ENCODE data around the gene CDH23.

CDH23 gene

DNA sequence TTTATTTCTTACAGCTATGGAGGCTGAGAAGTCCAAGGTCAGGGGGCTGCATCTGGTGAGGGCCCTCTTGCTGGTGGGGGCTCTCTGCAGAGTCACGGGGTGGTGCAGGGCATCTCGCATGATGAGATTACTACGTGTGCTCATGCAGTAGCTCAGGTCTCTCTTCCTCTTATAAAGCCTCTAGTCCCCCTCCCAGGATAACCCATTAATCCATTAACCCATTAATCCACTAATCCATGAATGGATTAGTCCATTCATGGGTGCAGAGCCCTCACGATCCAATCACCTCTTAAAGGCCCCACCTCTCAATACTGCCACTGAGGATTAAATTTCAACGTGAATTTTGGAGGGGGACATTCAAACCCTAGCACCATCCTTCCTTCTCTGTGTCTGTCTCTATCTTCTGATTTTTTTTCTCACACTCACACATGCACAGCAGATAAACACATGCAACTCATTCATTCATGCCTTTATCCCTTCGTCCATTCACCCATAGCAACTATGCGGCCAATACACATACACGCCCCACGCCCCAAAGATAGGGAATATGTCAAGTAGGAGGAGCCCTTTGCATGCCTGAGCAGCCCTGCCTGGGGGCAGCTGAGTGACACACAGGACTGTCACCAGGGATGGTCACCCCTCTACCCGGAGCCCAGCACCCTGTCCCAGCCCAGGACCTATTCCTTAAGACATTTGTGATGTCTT is 236.3 kb downstream of the CDH23 start:
- no peak for TF ChIP-seq ZNF274 (IDR thresholded peaks at IDR 0.05; ENCODE audit: low read depth, low read length)
- no peak for TF ChIP-seq SUZ12 (IDR thresholded peaks at IDR 0.05; ENCODE audit: extremely low read depth, insufficient read depth, insufficient read length)
- H3K9ac ChIP-seq (ENCODE audit: insufficient read length, low read depth): no peak overlapping the region
- peaks cover 3% of the 10 kb centered on the region for H3K27me3 ChIP-seq (ENCODE audit: insufficient read depth, insufficient read length)
- H3K9me3 ChIP-seq (ENCODE audit: insufficient read depth, low read length): no peaks in the 10 kb centered on the region
- peaks cover 30% of the 10 kb centered on the region for H3K4me1 ChIP-seq (ENCODE audit: insufficient read depth, insufficient read length)
- no peak overlapping the region for H3K4me3 ChIP-seq (ENCODE audit: insufficient read length, low read depth)
- no peak for DNase-seq (ENCODE audit: low read depth, low spot score)
- H3K36me3 ChIP-seq (ENCODE audit: insufficient read depth, insufficient read length, low read length): no peaks in the 10 kb centered on the region

DNA sequence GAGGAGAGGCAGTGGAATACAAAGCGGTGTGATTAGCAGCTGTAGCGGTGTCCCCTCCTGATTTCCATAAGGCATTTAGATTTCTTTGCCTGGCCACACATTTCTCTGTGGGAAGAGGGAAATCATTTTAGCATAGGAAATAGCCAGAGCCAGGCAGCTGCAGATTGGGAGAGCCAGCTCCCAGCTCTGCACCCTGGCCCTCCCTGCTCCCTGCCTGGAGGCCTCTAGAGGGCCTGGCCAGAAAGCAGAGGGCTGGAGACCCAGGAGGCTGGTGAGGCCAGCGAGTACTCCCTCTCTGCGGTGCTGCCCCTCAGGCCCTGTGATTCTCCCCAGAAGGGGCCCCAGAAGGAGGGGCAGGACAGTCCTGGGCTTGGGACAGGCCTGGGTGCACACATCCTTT is 237.2 kb downstream of the CDH23 start:
- Histone ChIP-seq H3K4me3 (ENCODE audit: insufficient read length, low read depth) (no peak overlapping the region), H3K27me3 (ENCODE audit: insufficient read depth, insufficient read length) (peaks cover 3% of the 10 kb centered on the region), H3K9ac (ENCODE audit: insufficient read length, low read depth) (no peak overlapping the region), H3K9me3 (ENCODE audit: insufficient read depth, low read length) (no peaks in the 10 kb centered on the region), H3K36me3 (ENCODE audit: insufficient read depth, insufficient read length, low read length) (no peaks in the 10 kb centered on the region), H3K4me1 (ENCODE audit: insufficient read depth, insufficient read length) (peaks cover 35% of the 10 kb centered on the region)
- DNase-seq (ENCODE audit: low read depth, low spot score): no peak
- TF ChIP-seq YY1 (IDR thresholded peaks at IDR 0.05; ENCODE audit: insufficient read depth, insufficient read length) (no peak), ZNF274 (IDR thresholded peaks at IDR 0.05; ENCODE audit: low read depth, low read length) (no peak), SUZ12 (IDR thresholded peaks at IDR 0.05; ENCODE audit: extremely low read depth, insufficient read depth, insufficient read length) (no peak)

DNA sequence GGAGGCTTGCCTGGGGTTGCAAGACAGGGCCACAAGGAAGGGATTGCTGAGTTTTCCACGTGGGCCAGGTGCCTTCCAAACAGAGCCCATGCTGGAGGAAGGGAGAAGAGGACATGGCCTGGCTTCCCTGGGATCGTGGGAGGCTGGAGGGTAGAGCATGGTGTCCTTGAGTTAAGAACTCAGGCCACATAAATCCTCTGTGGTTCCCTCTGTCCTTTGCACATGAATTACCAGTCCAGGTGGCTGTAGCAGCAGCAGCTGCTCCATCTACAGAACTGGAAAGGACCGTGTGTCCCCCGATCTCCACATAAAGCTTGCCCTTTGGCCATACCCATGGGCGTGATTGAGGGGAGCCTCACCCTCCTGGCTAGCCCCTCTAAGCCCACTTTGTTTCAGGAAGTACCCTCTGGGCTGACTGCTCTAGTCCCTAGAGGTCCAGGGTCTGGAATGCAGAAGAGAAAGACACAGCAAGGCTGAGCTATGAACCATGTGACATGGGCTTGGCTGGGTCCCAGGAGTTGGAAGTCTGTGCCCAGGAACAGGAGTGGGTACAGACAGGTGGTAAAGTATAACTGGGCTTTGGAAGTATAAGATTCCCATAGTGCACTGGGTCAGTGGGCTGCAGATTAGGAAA is 237.9 kb downstream of the CDH23 start:
- DNase-seq (ENCODE audit: low read depth, low spot score): no peak
- Histone ChIP-seq H3K9ac (ENCODE audit: insufficient read length, low read depth) (no peak overlapping the region), H3K9me3 (ENCODE audit: insufficient read depth, low read length) (no peaks in the 10 kb centered on the region), H3K4me1 (ENCODE audit: insufficient read depth, insufficient read length) (peaks cover 35% of the 10 kb centered on the region), H3K27me3 (ENCODE audit: insufficient read depth, insufficient read length) (peaks cover 3% of the 10 kb centered on the region), H3K4me3 (ENCODE audit: insufficient read length, low read depth) (no peak overlapping the region), H3K36me3 (ENCODE audit: insufficient read depth, insufficient read length, low read length) (no peaks in the 10 kb centered on the region)
- TF ChIP-seq YY1 (IDR thresholded peaks at IDR 0.05; ENCODE audit: insufficient read depth, insufficient read length): no peak
- TF ChIP-seq ZNF274 (IDR thresholded peaks at IDR 0.05; ENCODE audit: low read depth, low read length): no peak
- TF ChIP-seq SUZ12 (IDR thresholded peaks at IDR 0.05; ENCODE audit: extremely low read depth, insufficient read depth, insufficient read length): no peak

DNA sequence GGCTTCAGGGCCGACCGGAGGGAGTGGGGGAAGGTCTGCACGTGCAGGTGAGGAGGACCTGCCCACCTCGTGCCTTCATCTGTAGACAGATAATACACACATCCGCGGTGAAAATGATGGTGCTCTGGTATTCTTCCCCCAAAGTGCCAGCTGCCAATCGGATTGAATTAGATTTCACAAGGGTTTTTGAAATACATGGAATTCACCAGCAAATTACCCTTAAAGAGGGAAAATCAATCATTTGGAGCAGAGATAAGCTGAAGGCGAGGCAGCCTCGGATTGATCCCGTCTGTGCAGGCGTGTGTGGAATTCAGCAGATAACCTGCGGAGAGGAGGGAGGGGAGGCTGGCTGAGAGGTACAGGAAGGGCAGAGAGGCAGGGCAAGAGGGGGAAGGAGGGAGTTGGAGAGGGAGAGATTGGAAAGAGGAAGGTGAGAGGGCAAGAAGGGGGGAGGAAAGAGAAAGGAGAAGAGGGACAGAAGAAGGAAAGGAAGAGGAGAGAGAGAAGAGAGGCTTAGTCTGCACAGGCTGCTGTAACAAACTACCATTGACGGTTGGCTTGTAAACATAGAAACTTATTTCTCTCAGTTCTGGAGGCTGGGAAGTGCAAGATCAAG is 238.6 kb downstream of the CDH23 start:
- H3K9me3 ChIP-seq (ENCODE audit: insufficient read depth, low read length): no peaks in the 10 kb centered on the region
- H3K4me1 ChIP-seq (ENCODE audit: insufficient read depth, insufficient read length): peaks cover 34% of the 10 kb centered on the region
- TF ChIP-seq ZNF274 (IDR thresholded peaks at IDR 0.05; ENCODE audit: low read depth, low read length) (no peak), YY1 (IDR thresholded peaks at IDR 0.05; ENCODE audit: insufficient read depth, insufficient read length) (no peak), SUZ12 (IDR thresholded peaks at IDR 0.05; ENCODE audit: extremely low read depth, insufficient read depth, insufficient read length) (no peak)

DNA sequence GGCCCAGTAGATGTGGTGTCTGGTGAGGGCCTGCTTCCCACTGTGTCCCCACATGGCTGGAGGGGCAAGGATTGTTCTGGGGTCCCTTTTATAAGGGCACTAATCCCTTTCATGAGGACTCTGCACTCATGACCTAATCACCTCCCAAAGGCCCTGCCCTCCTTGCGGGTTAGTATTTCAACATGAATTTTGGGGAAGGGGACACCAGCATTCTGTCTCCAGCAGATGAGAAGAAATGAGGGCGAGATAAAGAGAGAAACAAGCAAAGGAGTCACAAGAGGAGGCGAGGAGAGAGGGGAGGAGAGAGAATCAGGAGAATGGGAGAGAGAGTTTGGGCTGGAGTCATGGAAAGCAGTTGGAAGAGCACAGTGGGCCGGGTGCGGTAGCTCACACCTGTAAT is 239.1 kb downstream of the CDH23 start:
- no peak overlapping the region for H3K9ac ChIP-seq (ENCODE audit: insufficient read length, low read depth)
- H3K4me3 ChIP-seq (ENCODE audit: insufficient read length, low read depth): no peak overlapping the region
- peaks cover 36% of the 10 kb centered on the region for H3K4me1 ChIP-seq (ENCODE audit: insufficient read depth, insufficient read length)
- H3K27me3 ChIP-seq (ENCODE audit: insufficient read depth, insufficient read length): peaks cover 3% of the 10 kb centered on the region
- no peak for TF ChIP-seq ZNF274 (IDR thresholded peaks at IDR 0.05; ENCODE audit: low read depth, low read length)
- TF ChIP-seq SUZ12 (IDR thresholded peaks at IDR 0.05; ENCODE audit: extremely low read depth, insufficient read depth, insufficient read length): no peak
- no peak for TF ChIP-seq YY1 (IDR thresholded peaks at IDR 0.05; ENCODE audit: insufficient read depth, insufficient read length)
- H3K9me3 ChIP-seq (ENCODE audit: insufficient read depth, low read length): no peaks in the 10 kb centered on the region
- no peak for DNase-seq (ENCODE audit: low read depth, low spot score)
- no peaks in the 10 kb centered on the region for H3K36me3 ChIP-seq (ENCODE audit: insufficient read depth, insufficient read length, low read length)

More for the DNA sequence above, 238.6 kb downstream of the CDH23 start:
- H3K36me3 ChIP-seq (ENCODE audit: insufficient read depth, insufficient read length, low read length): no peaks in the 10 kb centered on the region
- DNase-seq (ENCODE audit: low read depth, low spot score): no peak
- no peak overlapping the region for H3K9ac ChIP-seq (ENCODE audit: insufficient read length, low read depth)
- no peak overlapping the region for H3K4me3 ChIP-seq (ENCODE audit: insufficient read length, low read depth)
- H3K27me3 ChIP-seq (ENCODE audit: insufficient read depth, insufficient read length): peaks cover 3% of the 10 kb centered on the region

DNA sequence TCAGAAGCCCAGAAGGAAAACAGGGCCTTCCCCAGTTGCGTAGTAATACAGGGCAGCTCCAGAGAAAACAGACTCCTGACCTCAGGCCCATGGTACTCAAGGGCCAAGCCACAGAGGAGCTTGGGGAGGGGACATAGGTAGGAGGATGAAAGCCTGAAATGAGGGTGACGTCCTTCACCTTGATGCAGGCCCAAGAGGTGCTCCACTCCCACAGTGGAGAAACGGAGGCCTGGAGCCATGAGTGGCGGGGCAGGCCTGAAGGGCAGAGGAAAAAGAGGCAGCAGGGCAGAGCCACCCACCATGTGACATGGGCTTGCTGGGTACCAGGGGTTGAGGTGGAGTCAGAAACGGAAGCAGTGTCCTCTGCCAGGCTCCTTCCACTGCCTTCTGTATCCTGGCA is 239.9 kb downstream of the CDH23 start:
- Histone ChIP-seq H3K4me3 (ENCODE audit: insufficient read length, low read depth) (no peak overlapping the region), H3K9ac (ENCODE audit: insufficient read length, low read depth) (no peak overlapping the region), H3K27me3 (ENCODE audit: insufficient read depth, insufficient read length) (peaks cover 3% of the 10 kb centered on the region), H3K36me3 (ENCODE audit: insufficient read depth, insufficient read length, low read length) (no peaks in the 10 kb centered on the region), H3K9me3 (ENCODE audit: insufficient read depth, low read length) (no peaks in the 10 kb centered on the region), H3K4me1 (ENCODE audit: insufficient read depth, insufficient read length) (peaks cover 37% of the 10 kb centered on the region)
- TF ChIP-seq YY1 (IDR thresholded peaks at IDR 0.05; ENCODE audit: insufficient read depth, insufficient read length) (no peak), ZNF274 (IDR thresholded peaks at IDR 0.05; ENCODE audit: low read depth, low read length) (no peak), SUZ12 (IDR thresholded peaks at IDR 0.05; ENCODE audit: extremely low read depth, insufficient read depth, insufficient read length) (no peak)
- no peak for DNase-seq (ENCODE audit: low read depth, low spot score)

DNA sequence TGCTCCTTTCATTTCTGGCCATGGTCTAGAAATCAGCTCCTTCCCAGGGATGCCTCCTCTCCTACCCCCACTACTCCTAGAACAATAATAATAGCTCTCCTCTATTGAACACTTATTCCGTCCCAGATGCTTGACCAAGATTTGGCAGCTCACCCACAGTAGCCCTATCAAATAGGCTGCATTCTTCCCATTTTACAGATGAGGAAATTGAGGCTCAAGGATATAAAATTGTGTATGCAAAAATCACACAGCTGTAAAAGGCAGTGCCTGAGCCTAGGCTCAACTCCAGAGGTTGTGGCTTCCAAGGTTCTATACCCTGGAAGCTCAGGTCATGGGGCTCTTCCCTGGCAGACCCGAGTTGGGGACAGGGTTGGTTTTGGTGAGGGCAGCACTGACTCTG is 240.6 kb downstream of the CDH23 start:
- H3K4me3 ChIP-seq (ENCODE audit: insufficient read length, low read depth): no peak overlapping the region
- peaks cover 34% of the 10 kb centered on the region for H3K4me1 ChIP-seq (ENCODE audit: insufficient read depth, insufficient read length)
- H3K9me3 ChIP-seq (ENCODE audit: insufficient read depth, low read length): no peaks in the 10 kb centered on the region
- no peak for DNase-seq (ENCODE audit: low read depth, low spot score)
- H3K9ac ChIP-seq (ENCODE audit: insufficient read length, low read depth): no peak overlapping the region
- H3K36me3 ChIP-seq (ENCODE audit: insufficient read depth, insufficient read length, low read length): no peaks in the 10 kb centered on the region
- peaks cover 3% of the 10 kb centered on the region for H3K27me3 ChIP-seq (ENCODE audit: insufficient read depth, insufficient read length)
- TF ChIP-seq SUZ12 (IDR thresholded peaks at IDR 0.05; ENCODE audit: extremely low read depth, insufficient read depth, insufficient read length) (no peak), ZNF274 (IDR thresholded peaks at IDR 0.05; ENCODE audit: low read depth, low read length) (no peak), YY1 (IDR thresholded peaks at IDR 0.05; ENCODE audit: insufficient read depth, insufficient read length) (no peak)

Measured in NT2/D1 (cell line).